ENCODE results near the gene TMEM175. TPM values are rescaled to one million over a fixed set of nuclear protein-coding genes. Genes with fewer than 3 reads are reported as not detected.

TMEM175 gene
- total RNA-seq, 1 donor from 2014 or later, result 42.4 TPM

- ATAC-seq, result peak; percentile 82
- Histone ChIP-seq H3K4me1 (peaks cover 25% of the 10 kb centered on the region), H3K36me3 (no peaks in the 10 kb centered on the region), H3K4me3 (peak overlapping the region; percentile 28), H3K27ac (no peak overlapping the region), H3K27me3 (no peaks in the 10 kb centered on the region), H3K9me3 (no peaks in the 10 kb centered on the region)
- TF ChIP-seq CTCF (IDR thresholded peaks at IDR 0.05), result no peak
- peak; percentile 94 for DNase-seq
- intact Hi-C loops (cut with DNase I), result no loop called here
Observed at GRCh38 chr4:985123-985830, 53.0 kb downstream of the TMEM175 start.

- peak overlapping the region; percentile 76 for H3K27ac ChIP-seq
- no peak for TF ChIP-seq CTCF (IDR thresholded peaks at IDR 0.05)
- ATAC-seq, result peak; percentile 1
Observed at GRCh38 chr4:986428-986878, 54.2 kb downstream of the TMEM175 start.

GRCh38 chr4:986879-987623, 54.8 kb downstream of the TMEM175 start, which contains the start of gene IDUA:
Gene IDUA (plus strand): TSS chr4:987044. CDS start chr4:987085, 41 bp downstream.
- Histone ChIP-seq H3K4me3 (peak within 1 kb of the TSS; percentile 69), H3K36me3 (no peaks in the 10 kb centered on the region), H3K27ac (peak within 1 kb of the TSS; percentile 76), H3K4me1 (peaks cover 25% of the 10 kb centered on the region), H3K9me3 (no peaks in the 10 kb centered on the region), H3K27me3 (no peaks in the 10 kb centered on the region)
- ATAC-seq (peak; percentile 91), DNase-seq (peak; percentile 95)
- intact Hi-C loops (cut with DNase I), result no loop called here
- TF ChIP-seq CTCF (IDR thresholded peaks at IDR 0.05), result peak; percentile 54

More at GRCh38 chr4:986428-986878, 54.2 kb downstream of the TMEM175 start:
- intact Hi-C loops (cut with DNase I), result no loop called here
- Histone ChIP-seq H3K27me3 (no peaks in the 10 kb centered on the region), H3K4me3 (peak overlapping the region; percentile 69), H3K9me3 (no peaks in the 10 kb centered on the region), H3K4me1 (peaks cover 25% of the 10 kb centered on the region), H3K36me3 (no peaks in the 10 kb centered on the region)
- no peak for DNase-seq

- Histone ChIP-seq H3K9me3 (no peaks in the 10 kb centered on the region), H3K4me3 (peak overlapping the region; percentile 69), H3K36me3 (no peaks in the 10 kb centered on the region), H3K27ac (no peak overlapping the region), H3K27me3 (no peaks in the 10 kb centered on the region), H3K4me1 (peaks cover 31% of the 10 kb centered on the region)
- no peak for ATAC-seq
- no peak for TF ChIP-seq CTCF (IDR thresholded peaks at IDR 0.05)
- no peak for DNase-seq
- intact Hi-C loops (cut with DNase I), result no loop called here
Observed at GRCh38 chr4:987624-988513, 55.6 kb downstream of the TMEM175 start.

Data from upper lobe of right lung (tissue), 1 donor.